Bronchial epithelial cell (primary cell): ENCODE results near the gene SLC17A9. TPM values are rescaled to one million over a fixed set of nuclear protein-coding genes. Genes with fewer than 3 reads are reported as not detected.

Experiments used
- DNase-seq: peaks from one replicate; pipeline ENCODE4 v3.0.0-alpha.2; 2010; ENCODE audit warnings: low read depth
- FAIRE-seq: peaks from 2 replicates; lab custom pipeline; 2011; peaks lifted over from hg19 to GRCh38; lab: Jason Lieb, UNC
- H3K27me3 ChIP-seq: 2 replicates; pipeline ENCODE4 v1.5.1; 2011; ENCODE audit warnings: low read length; ENCODE audit not compliant: control insufficient read depth, insufficient read depth
- H3K36me3 ChIP-seq: 2 replicates; pipeline ENCODE4 v1.5.1; 2011; ENCODE audit warnings: low read length; ENCODE audit not compliant: control insufficient read depth, insufficient read depth
- H3K4me3 ChIP-seq: 2 replicates; pipeline ENCODE4 v1.5.1; 2011; ENCODE audit warnings: mild to moderate bottlenecking, low read depth, low read length, control low read depth
- CTCF ChIP-seq: IDR thresholded peaks from 2 replicates; pipeline ENCODE4 v1.5.1; 2011; ENCODE audit warnings: mild to moderate bottlenecking, moderate library complexity, low read length, control low read depth, inconsistent platforms; ENCODE audit not compliant: insufficient read depth, severe bottlenecking
- total RNA-seq: library from RNA; depleted of rRNA; stranded (reverse); fragments of >200 nt; gene quantifications from 2 replicates; pipeline ENCODE4 v1.2.1, GENCODE V29; 2014

SLC17A9 gene
- total RNA-seq, 1 donor from 2014 or later = 0.53 TPM

- Histone ChIP-seq H3K4me3 (peak overlapping the region; percentile 75), H3K27me3 (no peaks in the 10 kb centered on the region), H3K36me3 (peaks cover 1% of the 10 kb centered on the region)
- FAIRE-seq (no peak), DNase-seq (no peak)
- TF ChIP-seq CTCF = no peak
Observed at GRCh38 chr20:62923669-62924441, 28.7 kb upstream of the SLC17A9 start.

GRCh38 chr20:62924442-62925075 lies 27.9 kb upstream of the SLC17A9 start:
- DNase-seq (peak; percentile 91), FAIRE-seq (no peak)
- peak overlapping the region; percentile 75 for H3K4me3 ChIP-seq
- no peak for TF ChIP-seq CTCF
- peaks cover 1% of the 10 kb centered on the region for H3K36me3 ChIP-seq
- no peaks in the 10 kb centered on the region for H3K27me3 ChIP-seq

GRCh38 chr20:62925076-62925419 lies 27.5 kb upstream of the SLC17A9 start:
- H3K4me3 ChIP-seq = peak overlapping the region; percentile 75
- peak; percentile 18 for DNase-seq
- peaks cover under 1% of the 10 kb centered on the region for H3K36me3 ChIP-seq
- no peak for FAIRE-seq
- no peak for TF ChIP-seq CTCF
- no peaks in the 10 kb centered on the region for H3K27me3 ChIP-seq

GRCh38 chr20:62925420-62926228 lies 26.9 kb upstream of the SLC17A9 start:
- H3K27me3 ChIP-seq = no peaks in the 10 kb centered on the region
- DNase-seq (no peak), FAIRE-seq (no peak)
- H3K36me3 ChIP-seq = no peaks in the 10 kb centered on the region
- TF ChIP-seq CTCF = no peak
- peak overlapping the region; percentile 75 for H3K4me3 ChIP-seq

GRCh38 chr20:62926229-62927127 lies 26.0 kb upstream of the SLC17A9 start, which contains the start of gene DIDO1:
DIDO1 (minus strand) TSS chr20:62926505.
- FAIRE-seq = no peak

More at GRCh38 chr20:62926229-62927127, 26.0 kb upstream of the SLC17A9 start, which contains the start of gene DIDO1:
- DNase-seq = peak; percentile 78
- TF ChIP-seq CTCF = peak; percentile 74
- H3K27me3 ChIP-seq = no peaks in the 10 kb centered on the region
- no peaks in the 10 kb centered on the region for H3K36me3 ChIP-seq
- H3K4me3 ChIP-seq = peak within 1 kb of the TSS; percentile 75
